ENCODE measurements around the gene MDFIC. TPM values are rescaled to one million over a fixed set of nuclear protein-coding genes. Genes with fewer than 3 reads are reported as not detected.
A peak's percentile ranks its signal among the peaks of the same experiment; 100 is the strongest.

Gene MDFIC
- polyA plus RNA-seq, 5 donors: 39.2 to 66.9 (median 63.3) TPM

GRCh38 chr7:115032715-115033703 lies 111.1 kb downstream of the MDFIC start:
- no peak for DNase-seq

GRCh38 chr7:115033917-115034459 lies 112.1 kb downstream of the MDFIC start:
- no peak for DNase-seq

GRCh38 chr7:115034515-115034914 lies 112.6 kb downstream of the MDFIC start:
- no peak for DNase-seq

GRCh38 chr7:115037128-115037802 lies 115.4 kb downstream of the MDFIC start:
- DNase-seq: no peak

- DNase-seq: no peak
Observed at GRCh38 chr7:115038158-115038557, 116.3 kb downstream of the MDFIC start.

- no peak for DNase-seq
Observed at GRCh38 chr7:115040057-115040456, 118.2 kb downstream of the MDFIC start.

- no peak for DNase-seq
Observed at GRCh38 chr7:115040495-115040894, 118.6 kb downstream of the MDFIC start.

- no peak for DNase-seq
Observed at GRCh38 chr7:115042596-115042995, 120.7 kb downstream of the MDFIC start.

- no peak for DNase-seq
Observed at GRCh38 chr7:115043605-115044004, 121.7 kb downstream of the MDFIC start.

- no peak for DNase-seq
Observed at GRCh38 chr7:115044224-115044623, 122.3 kb downstream of the MDFIC start.

GRCh38 chr7:115047958-115048720 lies 126.2 kb downstream of the MDFIC start:
- DNase-seq: no peak

- DNase-seq: no peak
Observed at GRCh38 chr7:115052706-115053105, 130.8 kb downstream of the MDFIC start.

- DNase-seq: no peak
Observed at GRCh38 chr7:115054478-115055065, 132.7 kb downstream of the MDFIC start.

GRCh38 chr7:115056019-115056418 lies 134.1 kb downstream of the MDFIC start:
- DNase-seq: peak in 1 of 2 donors; percentile 27

GRCh38 chr7:115058726-115059125 lies 136.8 kb downstream of the MDFIC start:
- no peak for DNase-seq

GRCh38 chr7:115059321-115059720 lies 137.4 kb downstream of the MDFIC start:
- DNase-seq: no peak

GRCh38 chr7:115060095-115060870 lies 138.4 kb downstream of the MDFIC start:
- DNase-seq: peak; percentile 55 to 65

- DNase-seq: no peak
Observed at GRCh38 chr7:115066050-115066449, 144.2 kb downstream of the MDFIC start.

GRCh38 chr7:115066634-115067033 lies 144.7 kb downstream of the MDFIC start:
- no peak for DNase-seq

GRCh38 chr7:115068220-115068619 lies 146.3 kb downstream of the MDFIC start:
- DNase-seq: no peak
